HL-60 (cell line): ENCODE data around the gene PIM3.

Experiments
- DNase-seq, 2 experiments: peaks; one replicate each; pipeline ENCODE4 v3.0.0-alpha.2; 2010 to 2020; ENCODE audit warnings: low read depth in 1 of 2, low spot score in 1 of 2
- H3K27ac ChIP-seq: fragments of 250-450 bp; sonication (Bioruptor Pico); replicated peaks from 2 replicates; pipeline ENCODE4 v1.5.1; 2020; ENCODE audit warnings: mild to moderate bottlenecking, moderate library complexity
- H3K27me3 ChIP-seq: fragments of 250-450 bp; sonication (Bioruptor Pico); 2 replicates; pipeline ENCODE4 v1.5.1; 2021; ENCODE audit warnings: mild to moderate bottlenecking, moderate library complexity; ENCODE audit not compliant: insufficient read depth, poor library complexity, severe bottlenecking
- H3K4me3 ChIP-seq: replicated peaks from 2 replicates; pipeline ENCODE4 v1.5.1; 2011; ENCODE audit warnings: mild to moderate bottlenecking, control low read depth, low read length; ENCODE audit not compliant: insufficient read depth
- GABPA ChIP-seq: IDR thresholded peaks from 2 replicates; pipeline ENCODE4 v1.6.1; 2012; ENCODE audit warnings: low read depth
- POLR2AphosphoS5 ChIP-seq: IDR thresholded peaks from 2 replicates; pipeline ENCODE4 v1.6.1; 2012; ENCODE audit warnings: low read depth
- SPI1 ChIP-seq: IDR thresholded peaks from 2 replicates; pipeline ENCODE4 v1.6.1; 2012; ENCODE audit warnings: low read depth, mild to moderate bottlenecking, borderline replicate concordance
- TF ChIP-seq, protein P1 (sequence below): IDR thresholded peaks from one replicate; pipeline ENCODE4 v1.5.1; 2011; ENCODE audit warnings: low read length, control low read depth, inconsistent platforms; ENCODE audit not compliant: insufficient read depth
- TF ChIP-seq, protein P2 (sequence below): IDR thresholded peaks from 2 replicates; pipeline ENCODE4 v1.6.1; 2012; ENCODE audit warnings: low read depth; ENCODE audit not compliant: insufficient replicate concordance

PIM3 gene

DNA sequence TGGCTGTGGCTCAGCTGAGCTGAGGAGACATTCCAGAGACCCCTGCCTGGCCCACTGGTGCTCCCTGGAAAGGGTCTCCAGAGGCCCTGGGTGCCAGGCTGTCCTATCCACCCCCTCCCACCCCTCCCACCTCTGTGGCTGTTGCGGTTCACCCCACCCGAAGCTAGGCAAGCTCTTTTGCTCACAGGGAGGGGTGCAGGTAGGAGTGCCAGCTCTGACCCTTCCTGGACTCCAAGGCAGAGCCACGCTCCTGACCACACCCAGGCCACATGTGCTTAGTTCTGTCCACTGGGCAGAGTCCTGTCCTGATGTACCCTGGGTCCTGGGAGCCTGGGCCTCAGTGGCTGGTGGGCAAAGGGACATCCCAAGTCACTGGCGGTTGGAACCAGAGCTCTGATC is 35.5 kb downstream of the PIM3 start:
- no peak for DNase-seq
- Histone ChIP-seq H3K27me3 (peaks cover 5% of the 10 kb centered on the region), H3K27ac (no peak overlapping the region), H3K4me3 (no peak overlapping the region)
- TF ChIP-seq, protein P1, sequence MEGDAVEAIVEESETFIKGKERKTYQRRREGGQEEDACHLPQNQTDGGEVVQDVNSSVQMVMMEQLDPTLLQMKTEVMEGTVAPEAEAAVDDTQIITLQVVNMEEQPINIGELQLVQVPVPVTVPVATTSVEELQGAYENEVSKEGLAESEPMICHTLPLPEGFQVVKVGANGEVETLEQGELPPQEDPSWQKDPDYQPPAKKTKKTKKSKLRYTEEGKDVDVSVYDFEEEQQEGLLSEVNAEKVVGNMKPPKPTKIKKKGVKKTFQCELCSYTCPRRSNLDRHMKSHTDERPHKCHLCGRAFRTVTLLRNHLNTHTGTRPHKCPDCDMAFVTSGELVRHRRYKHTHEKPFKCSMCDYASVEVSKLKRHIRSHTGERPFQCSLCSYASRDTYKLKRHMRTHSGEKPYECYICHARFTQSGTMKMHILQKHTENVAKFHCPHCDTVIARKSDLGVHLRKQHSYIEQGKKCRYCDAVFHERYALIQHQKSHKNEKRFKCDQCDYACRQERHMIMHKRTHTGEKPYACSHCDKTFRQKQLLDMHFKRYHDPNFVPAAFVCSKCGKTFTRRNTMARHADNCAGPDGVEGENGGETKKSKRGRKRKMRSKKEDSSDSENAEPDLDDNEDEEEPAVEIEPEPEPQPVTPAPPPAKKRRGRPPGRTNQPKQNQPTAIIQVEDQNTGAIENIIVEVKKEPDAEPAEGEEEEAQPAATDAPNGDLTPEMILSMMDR: no peak
- TF ChIP-seq GABPA (no peak), SPI1 (no peak), POLR2AphosphoS5 (no peak)
- TF ChIP-seq, protein P2, sequence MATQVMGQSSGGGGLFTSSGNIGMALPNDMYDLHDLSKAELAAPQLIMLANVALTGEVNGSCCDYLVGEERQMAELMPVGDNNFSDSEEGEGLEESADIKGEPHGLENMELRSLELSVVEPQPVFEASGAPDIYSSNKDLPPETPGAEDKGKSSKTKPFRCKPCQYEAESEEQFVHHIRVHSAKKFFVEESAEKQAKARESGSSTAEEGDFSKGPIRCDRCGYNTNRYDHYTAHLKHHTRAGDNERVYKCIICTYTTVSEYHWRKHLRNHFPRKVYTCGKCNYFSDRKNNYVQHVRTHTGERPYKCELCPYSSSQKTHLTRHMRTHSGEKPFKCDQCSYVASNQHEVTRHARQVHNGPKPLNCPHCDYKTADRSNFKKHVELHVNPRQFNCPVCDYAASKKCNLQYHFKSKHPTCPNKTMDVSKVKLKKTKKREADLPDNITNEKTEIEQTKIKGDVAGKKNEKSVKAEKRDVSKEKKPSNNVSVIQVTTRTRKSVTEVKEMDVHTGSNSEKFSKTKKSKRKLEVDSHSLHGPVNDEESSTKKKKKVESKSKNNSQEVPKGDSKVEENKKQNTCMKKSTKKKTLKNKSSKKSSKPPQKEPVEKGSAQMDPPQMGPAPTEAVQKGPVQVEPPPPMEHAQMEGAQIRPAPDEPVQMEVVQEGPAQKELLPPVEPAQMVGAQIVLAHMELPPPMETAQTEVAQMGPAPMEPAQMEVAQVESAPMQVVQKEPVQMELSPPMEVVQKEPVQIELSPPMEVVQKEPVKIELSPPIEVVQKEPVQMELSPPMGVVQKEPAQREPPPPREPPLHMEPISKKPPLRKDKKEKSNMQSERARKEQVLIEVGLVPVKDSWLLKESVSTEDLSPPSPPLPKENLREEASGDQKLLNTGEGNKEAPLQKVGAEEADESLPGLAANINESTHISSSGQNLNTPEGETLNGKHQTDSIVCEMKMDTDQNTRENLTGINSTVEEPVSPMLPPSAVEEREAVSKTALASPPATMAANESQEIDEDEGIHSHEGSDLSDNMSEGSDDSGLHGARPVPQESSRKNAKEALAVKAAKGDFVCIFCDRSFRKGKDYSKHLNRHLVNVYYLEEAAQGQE: no peak

DNA sequence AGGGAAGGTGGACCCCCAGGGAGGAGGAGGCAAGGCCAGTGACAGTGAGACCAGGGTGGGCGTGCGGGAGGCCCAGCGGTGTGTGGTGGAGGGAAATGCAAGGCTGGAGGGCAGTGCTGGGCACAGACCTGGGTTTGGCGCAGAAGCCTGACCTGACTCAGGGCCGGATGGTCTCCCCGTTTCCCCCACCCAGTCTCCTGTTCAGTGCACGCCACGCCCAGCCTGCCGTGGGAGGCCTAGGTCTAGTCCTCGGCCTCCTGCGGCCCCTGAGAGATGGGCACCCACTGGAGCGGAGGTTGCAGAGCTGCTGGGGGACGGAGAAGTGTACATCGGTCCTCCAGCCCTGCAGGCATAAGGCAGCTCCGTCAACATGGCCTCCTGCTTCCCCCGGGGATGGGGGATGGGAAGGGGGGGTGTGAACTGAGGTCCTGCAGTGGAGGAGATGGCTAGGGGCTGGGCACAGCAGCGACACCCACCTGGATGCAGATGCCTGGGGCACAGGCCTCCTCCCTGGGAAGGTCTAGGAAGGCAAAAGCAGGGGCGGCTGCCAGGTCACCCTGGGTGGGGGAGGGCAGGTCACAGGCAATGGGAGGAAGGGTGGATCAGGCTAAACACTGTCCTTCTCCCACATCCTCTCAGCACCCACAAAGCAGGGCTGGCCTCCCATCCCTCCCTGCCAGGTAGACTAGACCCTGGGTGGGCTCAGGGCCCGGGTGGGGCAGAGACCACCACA is 36.1 kb downstream of the PIM3 start:
- H3K27ac ChIP-seq: no peak overlapping the region
- peaks cover 5% of the 10 kb centered on the region for H3K27me3 ChIP-seq
- TF ChIP-seq, protein P2: no peak
- TF ChIP-seq SPI1: no peak
- TF ChIP-seq, protein P1: no peak
- no peak overlapping the region for H3K4me3 ChIP-seq
- no peak for DNase-seq

DNA sequence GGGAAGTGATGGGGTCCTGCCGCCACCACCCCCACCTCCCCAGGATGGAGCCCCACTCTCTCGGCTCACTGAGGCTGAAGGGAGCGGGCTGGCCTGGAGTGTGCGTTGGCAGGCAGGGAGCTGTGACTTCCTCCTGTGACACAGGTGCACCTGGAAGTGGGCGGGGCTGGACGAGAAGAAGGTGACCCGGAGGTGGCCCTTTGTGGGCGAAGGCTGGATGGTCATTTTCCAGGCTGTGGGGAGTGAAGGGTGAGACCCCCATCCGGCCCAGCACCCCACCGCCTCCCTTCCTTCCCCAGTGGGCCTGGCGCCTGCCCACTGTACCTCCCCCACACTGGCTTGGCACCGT is 36.7 kb downstream of the PIM3 start:
- no peak overlapping the region for H3K4me3 ChIP-seq
- no peak for DNase-seq
- TF ChIP-seq, protein P2: no peak
- TF ChIP-seq SPI1: no peak
- TF ChIP-seq, protein P1: no peak
- TF ChIP-seq POLR2AphosphoS5: no peak
- TF ChIP-seq GABPA: no peak
- H3K27me3 ChIP-seq: peaks cover 5% of the 10 kb centered on the region
- H3K27ac ChIP-seq: no peak overlapping the region
